Glomerular visceral epithelial cell (primary cell): ENCODE data around the gene MRC1.

Experiments used
- DNase-seq: peaks from one replicate; pipeline ENCODE4 v3.0.0-alpha.2; 2016; ENCODE audit errors: extremely low spot score

Gene MRC1

GRCh38 chr10:17847585-17848296, 38.6 kb downstream of the MRC1 start:
- peak; percentile 22 for DNase-seq

- DNase-seq, result no peak
Observed at GRCh38 chr10:17848646-17849045, 39.5 kb downstream of the MRC1 start.

GRCh38 chr10:17850501-17850900, 41.4 kb downstream of the MRC1 start:
- no peak for DNase-seq

GRCh38 chr10:17851611-17852010, 42.5 kb downstream of the MRC1 start:
- no peak for DNase-seq

- no peak for DNase-seq
Observed at GRCh38 chr10:17854044-17854652, 45.0 kb downstream of the MRC1 start.

- DNase-seq, result no peak
Observed at GRCh38 chr10:17857040-17857439, 47.9 kb downstream of the MRC1 start.

GRCh38 chr10:17859492-17860156, 50.5 kb downstream of the MRC1 start:
- DNase-seq, result no peak

GRCh38 chr10:17861760-17862159, 52.6 kb downstream of the MRC1 start:
- no peak for DNase-seq

- no peak for DNase-seq
Observed at GRCh38 chr10:17865351-17865750, 56.2 kb downstream of the MRC1 start.

- no peak for DNase-seq
Observed at GRCh38 chr10:17866346-17866745, 57.2 kb downstream of the MRC1 start.

- no peak for DNase-seq
Observed at GRCh38 chr10:17867056-17867455, 57.9 kb downstream of the MRC1 start.

GRCh38 chr10:17871036-17871435, 61.9 kb downstream of the MRC1 start:
- DNase-seq, result no peak

GRCh38 chr10:17872191-17873091, 63.3 kb downstream of the MRC1 start:
- DNase-seq, result no peak

- DNase-seq, result no peak
Observed at GRCh38 chr10:17873946-17874345, 64.8 kb downstream of the MRC1 start.

- no peak for DNase-seq
Observed at GRCh38 chr10:17877121-17877520, 68.0 kb downstream of the MRC1 start.

GRCh38 chr10:17878896-17879295, 69.7 kb downstream of the MRC1 start:
- DNase-seq, result no peak

- no peak for DNase-seq
Observed at GRCh38 chr10:17880601-17881000, 71.5 kb downstream of the MRC1 start.

- DNase-seq, result no peak
Observed at GRCh38 chr10:17882557-17882956, 73.4 kb downstream of the MRC1 start.

GRCh38 chr10:17883621-17884020, 74.5 kb downstream of the MRC1 start:
- DNase-seq, result no peak

- DNase-seq, result no peak
Observed at GRCh38 chr10:17888189-17888588, 79.0 kb downstream of the MRC1 start.

- no peak for DNase-seq
Observed at GRCh38 chr10:17891435-17891834, 82.3 kb downstream of the MRC1 start.

GRCh38 chr10:17904564-17904963, 95.4 kb downstream of the MRC1 start:
- DNase-seq, result no peak
